Measurements from ENCODE around the gene ANTKMT. TPM values are rescaled to one million over a fixed set of nuclear protein-coding genes. Genes with fewer than 3 reads are reported as not detected.

ANTKMT gene
- total RNA-seq, 1 donor from 2014 or later: 27.5 TPM

- TF ChIP-seq CTCF (IDR thresholded peaks at IDR 0.05; ENCODE audit: unreplicated experiment): no peak
- Mint-ChIP-seq H3K27me3 (ENCODE audit: low read depth) (peaks cover 75% of the 10 kb centered on the region), H3K36me3 (no peaks in the 10 kb centered on the region), H3K4me1 (no peaks in the 10 kb centered on the region), H3K9me3 (no peaks in the 10 kb centered on the region), H3K4me3 (no peak overlapping the region), H3K27ac (no peak overlapping the region)
- no peak for DNase-seq (ENCODE audit: low spot score in 2 of 2, unreplicated experiment in 2 of 2)
These were observed 12.0 kb upstream of the ANTKMT start for GRCh38 chr16:708959-709358.

- Mint-ChIP-seq H3K4me1 (no peaks in the 10 kb centered on the region), H3K36me3 (no peaks in the 10 kb centered on the region), H3K27ac (no peak overlapping the region), H3K4me3 (no peak overlapping the region), H3K27me3 (ENCODE audit: low read depth) (peaks cover 74% of the 10 kb centered on the region), H3K9me3 (no peaks in the 10 kb centered on the region)
- no peak for DNase-seq (ENCODE audit: low spot score in 2 of 2, unreplicated experiment in 2 of 2)
- no peak for TF ChIP-seq CTCF (IDR thresholded peaks at IDR 0.05; ENCODE audit: unreplicated experiment)
These were observed 11.1 kb upstream of the ANTKMT start for GRCh38 chr16:709566-710499.

- Mint-ChIP-seq H3K4me3 (no peak overlapping the region), H3K27me3 (ENCODE audit: low read depth) (peaks cover 74% of the 10 kb centered on the region), H3K27ac (no peak overlapping the region), H3K9me3 (no peaks in the 10 kb centered on the region), H3K36me3 (no peaks in the 10 kb centered on the region), H3K4me1 (no peaks in the 10 kb centered on the region)
- DNase-seq (ENCODE audit: low spot score in 2 of 2, unreplicated experiment in 2 of 2): no peak
- no peak for TF ChIP-seq CTCF (IDR thresholded peaks at IDR 0.05; ENCODE audit: unreplicated experiment)
These were observed 10.4 kb upstream of the ANTKMT start for GRCh38 chr16:710500-711075.

- H3K27me3 Mint-ChIP-seq (ENCODE audit: low read depth): peaks cover 77% of the 10 kb centered on the region
- no peak for TF ChIP-seq CTCF (IDR thresholded peaks at IDR 0.05; ENCODE audit: unreplicated experiment)
- no peak overlapping the region for H3K4me3 Mint-ChIP-seq
These were observed 9.9 kb upstream of the ANTKMT start for GRCh38 chr16:711084-711483.

DNA sequence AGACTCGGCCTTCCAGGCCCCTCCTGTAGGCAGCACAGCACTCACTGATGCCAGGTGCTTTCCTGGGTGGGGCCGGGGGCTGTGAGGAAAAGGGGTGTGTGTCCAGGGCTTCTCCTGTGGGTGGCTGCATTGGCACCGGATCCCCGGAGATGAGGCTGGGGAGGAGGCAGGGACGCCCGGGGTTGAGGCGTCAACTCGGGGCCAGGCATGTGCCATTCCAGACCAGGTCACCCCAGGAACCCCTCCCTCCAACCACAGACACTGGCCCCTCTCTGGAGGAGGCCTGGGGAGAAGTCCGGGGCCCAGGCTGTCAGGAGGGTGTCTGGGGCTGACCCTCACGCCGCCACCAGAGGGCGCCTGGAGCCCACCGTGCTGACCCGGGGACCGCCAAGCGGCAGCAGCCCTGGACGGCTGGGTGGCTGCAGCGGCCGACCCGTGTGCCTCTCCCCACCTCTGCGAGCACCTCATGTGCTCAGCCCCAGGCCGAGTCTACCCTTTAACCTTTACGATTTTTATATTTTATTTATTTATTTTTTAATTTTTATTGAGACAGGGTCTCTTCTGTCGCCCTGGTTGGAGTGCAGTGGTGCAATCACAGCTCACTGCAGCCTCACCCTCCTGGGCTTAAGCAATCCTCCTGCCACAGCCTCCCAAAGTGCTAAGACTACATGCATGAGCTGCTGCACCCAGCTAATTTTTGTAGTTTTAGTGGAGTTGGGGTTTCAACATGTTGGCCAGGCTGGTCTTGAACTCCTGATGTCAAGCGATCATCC is 9.2 kb upstream of the ANTKMT start:
- peak; percentile 96 for TF ChIP-seq CTCF (IDR thresholded peaks at IDR 0.05; ENCODE audit: unreplicated experiment)
- Mint-ChIP-seq H3K27ac (no peak overlapping the region), H3K36me3 (no peaks in the 10 kb centered on the region), H3K27me3 (ENCODE audit: low read depth) (peaks cover 78% of the 10 kb centered on the region), H3K4me3 (no peak overlapping the region), H3K9me3 (no peaks in the 10 kb centered on the region), H3K4me1 (peaks cover 3% of the 10 kb centered on the region)
- peak; percentile 72 to 86 for DNase-seq (ENCODE audit: low spot score in 2 of 2, unreplicated experiment in 2 of 2)

More at GRCh38 chr16:711084-711483, 9.9 kb upstream of the ANTKMT start:
- Mint-ChIP-seq H3K27ac (no peak overlapping the region), H3K9me3 (no peaks in the 10 kb centered on the region), H3K36me3 (no peaks in the 10 kb centered on the region), H3K4me1 (peaks cover 3% of the 10 kb centered on the region)
- no peak for DNase-seq (ENCODE audit: low spot score in 2 of 2, unreplicated experiment in 2 of 2)

All from mesothelial cell of epicardium (in vitro differentiated cells).